GM18870 (cell line): ENCODE measurements around the gene NMT1.

Source experiments
- ATAC-seq: cut with Tn5 transposase; IDR thresholded peaks from one replicate; pipeline ENCODE4 v1.9.1; 2021; ENCODE audit warnings: moderate library complexity; ENCODE audit not compliant: unreplicated experiment

Gene NMT1

DNA sequence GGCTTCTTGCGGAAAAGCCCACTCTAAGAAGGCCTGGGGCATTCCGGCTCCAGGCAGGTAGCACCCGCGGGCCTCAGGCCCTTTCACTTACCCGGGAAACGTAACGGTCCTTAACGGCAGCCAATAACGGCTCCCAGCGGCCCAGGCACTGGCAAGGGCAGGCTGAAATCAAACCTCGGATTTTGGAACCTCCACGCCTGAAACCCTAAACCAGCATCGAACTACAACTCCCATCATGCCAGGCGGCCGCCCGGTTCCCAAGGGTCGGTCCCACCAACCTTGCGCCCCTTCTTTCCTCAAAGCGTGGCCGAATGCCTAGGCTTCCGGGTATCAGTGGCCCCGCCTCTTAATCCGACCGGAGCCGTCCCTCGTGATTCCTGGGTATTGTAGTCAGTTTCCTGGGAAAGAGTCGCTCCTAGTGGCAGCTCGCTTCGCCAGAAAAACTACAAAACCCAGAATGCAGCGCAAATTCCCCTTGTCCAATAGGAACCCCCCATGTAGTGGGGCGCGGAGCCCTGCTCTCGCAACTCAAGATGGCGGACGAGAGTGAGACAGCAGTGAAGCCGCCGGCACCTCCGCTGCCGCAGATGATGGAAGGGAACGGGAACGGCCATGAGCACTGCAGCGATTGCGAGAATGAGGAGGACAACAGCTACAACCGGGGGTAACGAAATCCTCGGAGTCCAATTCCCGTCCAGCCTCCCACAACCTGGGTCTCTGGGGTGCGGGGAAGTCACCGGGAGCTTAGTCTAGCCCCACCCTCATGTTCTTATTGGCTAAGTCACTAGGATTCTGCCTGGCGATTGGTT lies at the start of gene NMT1:
TSS of gene NMT1 (plus strand) at position 521 of the 809 bp plus-strand sequence. CDS start at position 534, 13 bp downstream.
- ATAC-seq, result peak; percentile 87

DNA sequence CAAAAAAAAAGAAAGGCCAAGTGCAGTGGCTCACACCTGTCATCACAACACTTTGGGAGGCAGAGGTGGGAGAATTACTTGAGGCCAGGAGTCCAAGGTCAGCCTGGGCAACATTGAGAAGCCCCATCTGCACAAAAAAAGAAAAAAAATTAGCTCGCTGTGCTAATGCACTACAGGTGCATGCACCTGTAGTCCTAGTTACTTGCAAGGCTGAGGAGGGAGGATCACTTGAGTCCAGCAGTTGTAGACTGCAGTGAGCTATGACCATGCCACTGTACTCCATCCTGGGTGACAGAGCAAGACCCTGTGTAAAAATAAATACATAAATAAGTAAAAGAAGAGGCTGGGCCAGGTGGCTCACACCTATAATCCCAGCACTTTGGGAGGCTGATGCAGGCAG lies 49.4 kb upstream of the NMT1 start:
- ATAC-seq, result no peak

DNA sequence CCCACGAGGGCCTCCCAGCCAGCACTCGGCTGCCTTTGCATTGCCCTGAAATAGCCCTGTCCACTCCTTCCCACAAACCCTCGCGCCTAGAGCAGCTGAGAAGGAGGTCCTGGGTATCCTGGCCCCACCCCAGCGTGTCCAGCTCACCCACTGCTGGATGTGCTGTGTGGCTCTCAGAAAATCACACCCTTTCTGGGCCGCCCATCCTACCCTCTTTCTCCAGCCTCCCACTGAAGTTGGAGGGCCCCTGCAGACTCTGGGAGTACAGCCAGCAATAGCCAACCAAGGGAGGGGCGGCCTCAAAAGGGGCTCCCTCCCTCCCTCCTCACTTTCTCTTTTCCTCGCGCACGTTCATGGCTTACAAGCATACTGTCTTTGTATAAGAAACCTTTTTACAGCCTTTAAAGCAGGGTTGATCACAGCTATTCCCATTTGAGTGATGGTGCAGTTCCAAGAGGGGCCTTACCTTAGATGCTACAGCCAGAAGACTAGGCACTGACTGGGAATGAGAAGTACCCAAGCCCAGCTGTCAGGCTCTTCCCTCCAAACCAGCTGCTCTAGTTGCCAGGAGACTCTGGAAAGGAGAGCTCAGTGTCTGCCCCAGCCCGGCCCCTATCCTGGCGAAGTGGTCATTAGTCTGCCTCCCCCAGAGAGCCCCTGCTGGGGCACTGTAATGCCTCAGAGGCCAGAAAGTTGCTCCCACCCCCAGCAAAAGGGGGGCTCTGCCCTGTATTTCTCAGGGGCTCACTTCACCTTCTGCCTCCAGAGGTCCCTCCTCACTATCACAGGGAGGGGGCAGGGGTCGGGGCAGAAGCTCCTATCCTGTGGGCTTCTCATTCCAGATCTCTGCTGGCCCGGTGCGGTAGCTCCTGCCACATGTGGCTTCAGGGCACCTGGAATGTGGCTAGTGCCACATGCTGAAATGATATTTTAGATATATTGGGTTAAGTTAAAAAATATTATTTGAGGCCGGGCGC lies 47.8 kb upstream of the NMT1 start:
- no peak for ATAC-seq

DNA sequence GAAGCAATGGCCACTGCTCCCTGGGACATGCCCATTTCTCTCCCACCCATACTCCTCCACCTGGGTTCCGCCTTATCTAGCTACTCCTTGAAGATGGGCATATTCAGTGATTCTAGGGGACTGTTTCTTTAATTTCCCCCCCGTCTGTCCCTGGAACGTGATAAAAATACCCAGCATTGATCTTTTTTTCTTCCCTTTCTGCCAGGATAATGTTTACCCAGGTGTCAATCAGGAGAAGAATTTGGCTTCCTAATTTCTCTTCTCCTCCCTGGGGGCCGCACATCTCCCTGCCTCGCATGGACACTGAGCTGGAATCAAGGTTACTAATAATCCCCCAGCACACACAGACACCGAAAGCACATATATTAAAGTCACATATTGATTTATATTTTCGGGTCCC lies 44.9 kb upstream of the NMT1 start:
- no peak for ATAC-seq

DNA sequence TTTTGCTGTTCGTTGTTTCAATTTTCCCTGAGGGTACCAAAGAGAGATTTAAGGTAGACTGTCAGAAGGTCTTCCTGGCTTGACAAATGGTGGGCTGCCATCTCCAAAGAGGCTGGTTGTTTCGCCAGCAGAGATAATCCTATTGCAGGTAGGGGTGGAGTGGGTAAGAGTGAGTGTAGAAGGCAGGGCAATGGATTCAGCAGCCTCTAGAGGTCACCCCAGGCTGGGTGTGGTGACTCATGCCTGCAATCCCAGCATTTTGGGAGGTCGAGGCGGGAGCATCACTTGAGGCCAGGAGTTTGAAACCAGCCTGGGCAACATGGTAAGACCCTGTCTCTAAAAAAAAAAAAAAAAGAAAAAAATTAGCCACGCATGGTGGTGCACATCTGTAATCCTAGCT lies 44.3 kb upstream of the NMT1 start:
- ATAC-seq, result no peak

DNA sequence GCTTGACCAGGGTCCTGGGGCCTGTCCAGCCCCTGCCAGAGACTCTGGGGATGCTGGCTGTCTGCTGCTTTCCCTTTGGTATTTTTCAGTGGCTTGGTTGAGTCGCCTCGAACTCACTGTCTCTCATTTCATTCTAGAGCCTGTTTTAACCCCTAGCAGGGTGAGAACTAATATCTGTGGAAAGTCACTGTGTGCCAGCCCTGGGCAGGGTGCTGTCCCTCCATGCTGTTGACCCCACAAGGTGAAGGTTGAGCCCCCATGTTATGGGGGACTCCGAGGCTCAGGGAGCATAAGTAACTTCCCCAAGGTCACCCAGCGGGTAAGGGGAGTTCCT lies 42.6 kb upstream of the NMT1 start:
- ATAC-seq, result no peak

DNA sequence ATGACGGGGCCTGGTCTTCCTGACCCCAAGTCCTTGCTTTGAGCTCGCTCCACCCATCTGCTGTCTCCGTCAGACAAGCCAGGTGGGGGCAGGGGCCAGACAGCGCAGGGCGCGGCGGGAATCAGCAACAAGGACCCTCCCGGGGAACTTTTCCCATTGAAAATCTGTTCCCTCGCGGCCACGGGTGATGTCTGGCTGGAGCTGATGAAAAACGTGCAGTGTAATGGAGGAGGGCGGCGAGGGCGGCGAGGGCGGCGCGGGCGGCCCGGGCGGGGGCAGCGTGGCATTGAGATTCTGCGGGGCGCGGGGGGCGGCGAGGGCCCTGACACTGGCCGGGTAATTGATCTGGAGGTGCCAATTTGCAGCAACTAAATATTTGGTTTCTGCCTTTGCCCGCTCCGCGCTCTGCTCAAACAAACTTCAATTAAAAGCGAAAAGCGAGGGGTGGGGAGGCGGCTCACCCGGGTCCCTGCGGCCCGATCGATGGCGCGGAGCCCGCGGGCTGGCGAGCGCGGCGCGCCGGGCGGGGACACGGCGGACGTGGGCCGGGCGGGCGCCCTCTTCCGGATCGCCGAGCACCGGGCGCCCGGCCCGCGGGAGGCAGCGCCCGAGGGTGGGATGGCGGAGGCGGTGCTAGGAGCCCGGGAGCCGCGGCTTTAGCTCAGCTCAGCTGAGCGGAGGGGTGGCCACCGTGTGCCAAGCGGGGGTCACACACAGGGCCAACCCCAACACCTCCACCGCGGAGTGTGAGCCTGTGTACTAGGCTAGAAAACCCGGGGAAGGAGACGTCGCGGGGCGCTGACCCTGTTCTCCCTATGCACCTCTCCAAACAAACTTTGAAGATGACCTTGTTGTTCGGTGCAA lies 42.0 kb upstream of the NMT1 start:
- no peak for ATAC-seq

DNA sequence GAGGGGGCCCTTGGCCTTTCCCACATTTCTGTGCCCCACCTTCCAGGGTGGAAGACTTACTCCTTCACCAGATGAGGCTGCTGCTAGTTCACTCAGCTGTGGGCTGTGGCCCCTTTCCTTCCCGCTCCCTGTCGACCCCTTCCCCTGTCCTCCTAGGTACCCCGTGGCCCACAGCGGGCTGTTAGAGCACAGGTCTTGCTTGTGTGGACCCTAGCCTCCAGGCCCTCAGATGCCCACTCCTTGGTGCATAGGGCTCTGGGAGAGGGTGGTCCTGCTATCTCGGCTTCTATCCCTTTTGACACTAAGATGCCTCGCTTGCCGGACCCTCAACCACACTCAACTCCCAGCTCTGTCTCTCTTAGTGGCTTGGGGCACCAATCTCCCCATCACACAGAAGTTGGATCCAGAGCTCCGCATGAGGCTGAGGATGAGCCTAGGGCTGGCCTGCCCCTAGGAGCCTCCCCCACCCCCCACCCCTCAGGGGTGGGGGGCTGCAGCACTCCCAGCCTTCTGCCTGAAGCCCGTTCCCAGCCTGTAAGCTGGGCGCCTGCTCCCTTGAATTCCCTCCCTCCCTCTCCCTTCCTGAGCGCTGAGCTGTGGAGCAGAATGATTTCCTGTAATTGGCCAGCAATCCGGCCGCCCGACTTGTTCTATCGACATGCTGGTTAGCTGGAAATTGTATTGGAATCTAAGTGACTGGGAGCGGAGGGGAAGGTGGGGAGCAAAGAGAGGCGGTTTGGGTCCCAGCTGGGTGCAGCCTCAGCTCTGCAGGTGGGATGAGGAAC lies 40.6 kb upstream of the NMT1 start:
- no peak for ATAC-seq

DNA sequence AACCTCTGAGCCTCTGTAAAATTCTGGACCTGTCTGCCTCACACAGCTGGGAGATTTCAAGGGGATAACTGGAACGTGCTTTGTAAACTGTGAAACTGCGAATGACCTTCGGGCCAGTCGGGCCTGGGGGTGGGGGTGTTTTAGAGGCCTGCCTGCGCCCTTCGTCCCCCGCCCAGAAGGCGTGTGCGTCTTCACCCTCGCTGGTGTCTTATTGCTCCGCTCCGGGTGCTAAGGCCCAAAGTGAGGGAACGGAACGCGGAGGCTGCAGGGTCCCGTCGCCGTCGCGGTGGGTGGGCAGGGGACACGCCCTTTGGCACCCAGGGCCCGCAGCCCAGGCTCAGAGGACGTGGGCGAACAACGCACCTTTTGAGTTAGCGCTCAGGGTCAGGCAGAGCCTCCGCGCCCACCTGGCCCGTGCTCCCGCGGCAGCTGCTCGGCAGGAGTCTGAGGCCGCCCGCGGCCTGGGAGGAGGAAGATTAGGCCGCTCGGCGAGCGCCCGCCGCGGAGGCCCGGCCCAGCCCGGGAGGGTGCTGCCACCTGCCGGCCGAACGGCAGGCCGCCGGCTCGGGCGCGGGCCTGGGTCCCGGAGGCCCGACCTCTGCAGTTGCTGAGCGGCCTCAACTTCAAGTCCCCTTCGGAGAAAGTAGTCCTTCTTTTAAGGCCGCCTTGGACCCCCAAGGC lies 39.4 kb upstream of the NMT1 start:
- ATAC-seq, result no peak

DNA sequence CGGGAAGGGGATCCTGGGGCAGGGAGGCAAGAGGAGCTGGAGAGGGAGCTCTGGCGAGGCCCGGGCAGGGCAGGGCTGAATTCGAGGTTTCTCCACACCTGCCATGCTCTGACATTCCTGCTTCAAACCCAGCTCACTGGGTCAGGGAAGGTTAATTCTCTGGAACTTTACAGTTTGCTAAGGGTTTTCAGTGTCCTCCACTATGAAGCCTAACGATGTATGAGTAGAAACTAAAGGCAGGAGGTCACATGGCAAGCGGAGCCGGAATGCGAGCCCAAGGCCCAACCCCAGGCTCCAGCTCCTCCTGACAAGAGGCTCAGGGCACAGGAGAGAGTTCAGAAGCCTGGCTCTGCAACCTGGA lies 38.8 kb upstream of the NMT1 start:
- no peak for ATAC-seq

DNA sequence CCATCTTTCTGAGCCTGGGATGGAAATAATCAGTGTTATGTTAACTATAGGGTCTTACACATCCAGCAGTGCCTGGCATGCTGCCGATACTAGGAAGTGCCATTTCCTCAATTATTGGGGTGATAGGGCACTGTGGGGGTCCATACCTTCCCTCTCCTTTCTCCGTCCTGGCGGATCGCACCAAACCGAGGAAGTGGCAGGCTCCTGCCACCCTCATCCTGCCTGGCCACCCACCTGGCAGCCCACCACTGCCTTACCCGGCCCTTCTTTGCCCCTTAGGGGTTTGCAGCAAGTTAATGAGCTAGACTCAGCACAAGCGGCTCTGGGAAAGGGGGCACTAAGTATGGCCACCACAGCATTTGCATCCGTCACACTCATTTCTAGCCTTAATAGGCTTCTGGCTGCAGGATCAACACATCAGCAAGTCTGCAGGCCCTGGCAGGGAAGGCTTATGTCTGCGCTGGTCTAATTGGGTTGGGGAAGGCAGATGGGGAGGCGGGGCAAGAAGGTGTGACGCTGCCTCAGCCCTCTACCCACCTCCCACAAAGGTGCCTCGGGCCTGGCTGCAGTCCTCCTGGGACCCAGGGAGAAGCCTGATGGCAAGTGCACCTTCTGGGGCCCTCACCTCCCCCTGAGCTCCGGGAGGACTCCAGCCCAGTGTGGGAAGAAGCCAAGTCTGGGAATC lies 38.3 kb upstream of the NMT1 start:
- no peak for ATAC-seq

DNA sequence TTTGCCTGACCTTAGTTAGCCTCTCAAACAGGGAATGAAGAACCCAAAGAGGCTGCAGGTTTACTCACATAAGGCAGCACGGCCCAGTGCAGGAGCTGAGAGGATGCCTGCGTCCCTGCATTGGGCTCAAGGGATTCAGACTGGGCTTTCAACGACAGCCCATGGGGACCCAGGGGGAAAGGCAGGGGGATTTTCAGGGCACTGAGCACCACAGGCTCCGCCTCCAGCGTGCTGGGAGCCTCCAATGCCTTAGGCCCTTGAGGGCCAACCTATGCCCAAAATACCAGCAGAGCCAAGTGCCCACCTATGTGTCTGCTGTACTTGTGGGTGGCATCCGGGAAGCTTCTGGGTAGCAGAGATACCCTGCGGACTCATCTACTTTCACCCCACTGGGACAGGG lies 32.0 kb upstream of the NMT1 start:
- ATAC-seq, result no peak

DNA sequence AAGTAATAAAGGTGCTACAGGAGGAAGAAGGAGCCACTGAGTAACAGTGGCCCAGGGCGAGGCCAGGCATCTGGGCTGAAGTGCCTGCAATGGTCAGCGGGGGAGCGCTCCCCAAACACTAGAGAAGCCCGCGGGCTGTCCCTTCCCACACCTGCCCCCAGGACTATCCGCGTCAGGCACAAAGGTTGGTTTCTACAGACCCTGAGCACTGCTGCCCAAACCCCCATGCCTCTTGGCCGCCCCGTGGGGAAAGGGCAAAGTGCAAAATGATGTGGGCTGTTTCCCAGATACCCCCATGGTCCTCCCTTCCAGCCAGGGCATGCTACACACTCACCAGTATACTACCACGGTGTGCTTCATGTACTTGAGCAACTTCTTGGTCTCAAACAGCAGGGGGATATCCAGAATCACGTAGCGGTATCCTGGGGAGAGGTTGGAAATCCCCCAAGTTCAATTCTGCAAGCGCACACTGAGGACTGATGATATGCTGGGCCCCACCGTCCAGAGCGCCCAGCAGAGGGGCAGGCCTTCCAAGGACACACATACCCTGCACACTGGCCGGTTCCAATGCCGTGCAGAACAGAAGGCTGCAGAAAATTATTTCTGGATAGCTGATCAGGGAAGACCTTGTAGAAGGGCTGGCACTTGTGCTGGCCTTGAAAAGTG lies 31.2 kb upstream of the NMT1 start:
- no peak for ATAC-seq

DNA sequence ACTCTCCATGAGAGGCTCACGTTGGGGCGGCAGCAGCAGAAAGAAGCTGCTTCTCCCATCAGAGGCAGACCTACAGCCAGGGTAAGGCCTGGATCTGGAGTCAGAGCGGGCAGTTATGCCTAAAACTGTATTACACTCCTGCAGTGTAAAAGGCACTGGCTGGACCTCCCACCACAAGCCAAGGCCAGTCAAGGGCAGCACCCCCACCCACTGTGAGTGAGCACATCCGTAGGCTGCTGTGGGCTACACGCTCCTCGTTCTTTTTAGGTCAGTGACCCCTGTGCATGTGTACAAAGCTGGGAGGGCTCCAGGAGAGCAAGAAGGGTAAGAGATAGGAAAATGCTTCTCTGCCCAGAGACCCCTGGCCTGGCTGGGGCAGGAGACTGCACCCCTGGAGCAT lies 30.4 kb upstream of the NMT1 start:
- no peak for ATAC-seq

DNA sequence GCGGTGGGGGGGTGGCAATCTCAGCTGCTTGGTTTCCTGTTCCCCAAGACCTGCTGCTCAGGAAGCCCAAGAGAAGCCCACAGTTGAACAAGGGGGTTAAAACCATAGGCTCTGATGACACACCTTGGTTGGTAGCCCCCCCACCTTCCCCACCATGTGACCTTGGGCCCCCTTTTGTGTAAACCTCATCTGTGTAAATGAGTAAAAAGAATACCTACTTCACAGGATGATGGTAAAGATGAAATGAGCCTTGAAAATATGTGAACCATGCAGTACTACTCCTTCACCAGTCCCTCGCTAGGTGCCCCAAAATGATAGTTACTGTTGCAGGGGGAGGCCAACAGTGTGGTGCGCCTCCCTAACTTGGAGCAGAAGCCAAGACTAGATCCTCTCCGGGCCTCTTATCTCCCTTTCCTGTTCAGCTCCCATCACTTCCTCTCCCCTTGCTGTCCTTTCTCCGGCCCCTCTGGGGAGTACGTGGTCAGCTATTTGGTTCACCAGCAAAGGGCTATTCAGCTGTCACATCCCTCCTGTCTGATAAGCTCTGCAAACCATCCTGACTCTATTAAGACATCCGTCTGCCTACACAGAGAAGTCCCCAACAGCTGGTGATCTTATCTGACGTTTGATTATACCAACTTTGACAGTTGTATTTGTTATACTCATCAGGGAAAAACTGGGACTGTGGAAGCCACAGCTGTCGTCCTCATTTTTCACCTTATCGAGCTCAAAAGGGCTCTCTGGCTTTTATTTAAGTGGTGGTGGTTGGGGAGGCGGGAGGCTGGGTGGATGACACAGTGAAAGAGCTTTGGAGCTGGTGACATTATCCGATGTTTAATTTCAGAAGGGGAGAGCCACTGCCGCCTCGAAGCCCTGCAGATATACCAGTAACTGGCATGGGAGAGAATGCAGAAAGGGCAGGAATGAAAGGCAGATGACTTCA lies 29.6 kb upstream of the NMT1 start:
- ATAC-seq, result no peak

DNA sequence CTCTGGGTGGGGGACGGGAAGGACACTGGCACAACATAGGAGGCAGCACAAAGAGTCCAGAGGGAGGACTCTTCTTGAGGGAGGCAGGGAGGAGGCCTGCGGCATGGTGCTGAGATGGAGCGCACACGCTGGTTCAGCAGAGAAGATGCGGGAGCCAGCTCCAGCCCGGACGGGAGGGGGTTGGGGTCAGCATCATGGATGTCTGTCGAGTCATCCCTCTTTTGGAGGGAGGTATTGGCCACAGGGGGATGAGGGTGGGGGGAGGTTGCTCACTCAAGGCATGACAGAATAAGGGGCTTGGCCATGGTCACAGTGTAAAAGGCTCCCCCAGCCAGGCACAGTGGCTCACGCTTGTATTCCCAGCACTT lies 29.0 kb upstream of the NMT1 start:
- ATAC-seq, result no peak

DNA sequence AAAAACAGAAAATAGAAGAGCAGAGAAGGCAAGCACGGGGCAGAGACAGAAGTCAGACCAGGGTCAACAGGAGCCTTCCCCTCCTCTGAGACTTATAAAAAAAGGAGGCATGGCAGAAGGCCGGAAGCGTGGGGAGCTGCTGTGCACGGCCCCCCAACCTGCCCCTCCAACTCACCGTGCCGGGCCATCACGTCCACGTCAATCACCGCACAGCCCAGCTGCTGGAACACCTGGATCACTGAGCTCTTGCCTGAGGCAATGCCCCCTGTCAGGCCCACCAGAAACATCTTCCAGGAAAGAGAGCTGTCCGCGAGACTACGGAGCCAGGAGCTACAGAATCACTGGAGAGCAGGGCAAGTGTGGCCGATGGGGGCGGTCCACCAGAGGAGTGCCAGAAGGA lies 26.5 kb upstream of the NMT1 start:
- no peak for ATAC-seq

DNA sequence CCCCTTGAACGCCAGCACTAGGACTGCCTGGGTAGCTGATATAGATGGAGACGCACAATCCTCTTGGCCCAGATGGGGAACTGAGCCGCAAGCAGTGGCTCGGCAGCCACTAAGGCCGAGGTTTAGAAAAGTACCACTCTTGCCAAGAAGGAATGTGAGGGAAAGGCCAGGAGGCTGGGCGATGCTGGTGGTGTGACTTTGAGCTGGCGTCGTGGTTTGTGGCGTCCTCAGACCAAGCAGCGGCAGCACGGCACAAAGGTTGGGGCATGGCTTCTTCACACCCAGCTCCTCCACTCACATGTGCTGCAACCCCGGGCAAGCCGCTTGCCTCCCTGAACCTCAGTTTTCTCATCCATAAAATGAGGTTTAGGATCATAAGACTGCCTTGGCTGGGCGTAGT lies 25.3 kb upstream of the NMT1 start:
- ATAC-seq, result no peak
